ENCODE results near the gene RFXAP.
A peak's percentile ranks its signal among the peaks of the same experiment; 100 is the strongest.

The RFXAP gene

GRCh38 chr13:36787181-36787580 is 31.8 kb upstream of the RFXAP start:
- peak overlapping the region; percentile 52 for H3K27ac ChIP-seq (ENCODE audit: poor library complexity, severe bottlenecking)
- peak; percentile 31; the same call in 2 of the 3 replicates for ATAC-seq (ENCODE audit: low read depth)
- H3K4me3 ChIP-seq (ENCODE audit: severe bottlenecking): no peak overlapping the region
- no peaks in the 10 kb centered on the region for H3K27me3 ChIP-seq (ENCODE audit: insufficient read depth, poor library complexity, severe bottlenecking)
- no peaks in the 10 kb centered on the region for H3K36me3 ChIP-seq (ENCODE audit: low read depth)
- TF ChIP-seq CTCF (IDR thresholded peaks at IDR 0.05; ENCODE audit: poor library complexity, severe bottlenecking): no peak
- peaks cover 16% of the 10 kb centered on the region for H3K4me1 ChIP-seq (ENCODE audit: insufficient read depth, poor library complexity, severe bottlenecking)
- no peak for DNase-seq (ENCODE audit: low spot score)
- H3K9me3 ChIP-seq (ENCODE audit: severe bottlenecking): no peaks in the 10 kb centered on the region

GRCh38 chr13:36788276-36788675 is 30.7 kb upstream of the RFXAP start:
- H3K27me3 ChIP-seq (ENCODE audit: insufficient read depth, poor library complexity, severe bottlenecking): no peaks in the 10 kb centered on the region
- no peak for DNase-seq (ENCODE audit: low spot score)
- H3K4me1 ChIP-seq (ENCODE audit: insufficient read depth, poor library complexity, severe bottlenecking): peaks cover 16% of the 10 kb centered on the region
- no peaks in the 10 kb centered on the region for H3K9me3 ChIP-seq (ENCODE audit: severe bottlenecking)
- TF ChIP-seq CTCF (IDR thresholded peaks at IDR 0.05; ENCODE audit: poor library complexity, severe bottlenecking): no peak
- peak overlapping the region; percentile 52 for H3K27ac ChIP-seq (ENCODE audit: poor library complexity, severe bottlenecking)
- H3K4me3 ChIP-seq (ENCODE audit: severe bottlenecking): no peak overlapping the region
- no peaks in the 10 kb centered on the region for H3K36me3 ChIP-seq (ENCODE audit: low read depth)
- peak; percentile 91 for ATAC-seq (ENCODE audit: low read depth)

GRCh38 chr13:36789061-36789460 is 30.0 kb upstream of the RFXAP start:
- DNase-seq (ENCODE audit: low spot score): no peak
- H3K27ac ChIP-seq (ENCODE audit: poor library complexity, severe bottlenecking): no peak overlapping the region
- no peaks in the 10 kb centered on the region for H3K27me3 ChIP-seq (ENCODE audit: insufficient read depth, poor library complexity, severe bottlenecking)
- no peaks in the 10 kb centered on the region for H3K9me3 ChIP-seq (ENCODE audit: severe bottlenecking)
- no peaks in the 10 kb centered on the region for H3K36me3 ChIP-seq (ENCODE audit: low read depth)
- TF ChIP-seq CTCF (IDR thresholded peaks at IDR 0.05; ENCODE audit: poor library complexity, severe bottlenecking): no peak
- no peak overlapping the region for H3K4me3 ChIP-seq (ENCODE audit: severe bottlenecking)
- H3K4me1 ChIP-seq (ENCODE audit: insufficient read depth, poor library complexity, severe bottlenecking): peaks cover 16% of the 10 kb centered on the region
- ATAC-seq (ENCODE audit: low read depth): no peak

GRCh38 chr13:36789730-36790129 is 29.3 kb upstream of the RFXAP start:
- no peak for TF ChIP-seq CTCF (IDR thresholded peaks at IDR 0.05; ENCODE audit: poor library complexity, severe bottlenecking)
- ATAC-seq (ENCODE audit: low read depth) (no peak), DNase-seq (ENCODE audit: low spot score) (no peak)
- no peak overlapping the region for H3K27ac ChIP-seq (ENCODE audit: poor library complexity, severe bottlenecking)
- H3K36me3 ChIP-seq (ENCODE audit: low read depth): no peaks in the 10 kb centered on the region
- no peak overlapping the region for H3K4me3 ChIP-seq (ENCODE audit: severe bottlenecking)
- H3K9me3 ChIP-seq (ENCODE audit: severe bottlenecking): no peaks in the 10 kb centered on the region
- H3K27me3 ChIP-seq (ENCODE audit: insufficient read depth, poor library complexity, severe bottlenecking): no peaks in the 10 kb centered on the region
- peaks cover 16% of the 10 kb centered on the region for H3K4me1 ChIP-seq (ENCODE audit: insufficient read depth, poor library complexity, severe bottlenecking)

GRCh38 chr13:36794706-36795105 is 24.3 kb upstream of the RFXAP start:
- no peak for TF ChIP-seq CTCF (IDR thresholded peaks at IDR 0.05; ENCODE audit: poor library complexity, severe bottlenecking)
- H3K27ac ChIP-seq (ENCODE audit: poor library complexity, severe bottlenecking): no peak overlapping the region
- ATAC-seq (ENCODE audit: low read depth): no peak

More at GRCh38 chr13:36794706-36795105, 24.3 kb upstream of the RFXAP start:
- Histone ChIP-seq H3K36me3 (ENCODE audit: low read depth) (no peaks in the 10 kb centered on the region), H3K4me1 (ENCODE audit: insufficient read depth, poor library complexity, severe bottlenecking) (no peaks in the 10 kb centered on the region), H3K4me3 (ENCODE audit: severe bottlenecking) (no peak overlapping the region), H3K27me3 (ENCODE audit: insufficient read depth, poor library complexity, severe bottlenecking) (no peaks in the 10 kb centered on the region), H3K9me3 (ENCODE audit: severe bottlenecking) (no peaks in the 10 kb centered on the region)
- no peak for DNase-seq (ENCODE audit: low spot score)

All from RWPE2 (cell line).